HG03354 (cell line): ENCODE data around the gene NDUFA3.

Experiments
- ATAC-seq: cut with Tn5 transposase; IDR thresholded peaks from one replicate; pipeline ENCODE4 v1.9.1; 2021; ENCODE audit warnings: mild to moderate bottlenecking; ENCODE audit not compliant: unreplicated experiment, poor library complexity, severe bottlenecking

The NDUFA3 gene

DNA sequence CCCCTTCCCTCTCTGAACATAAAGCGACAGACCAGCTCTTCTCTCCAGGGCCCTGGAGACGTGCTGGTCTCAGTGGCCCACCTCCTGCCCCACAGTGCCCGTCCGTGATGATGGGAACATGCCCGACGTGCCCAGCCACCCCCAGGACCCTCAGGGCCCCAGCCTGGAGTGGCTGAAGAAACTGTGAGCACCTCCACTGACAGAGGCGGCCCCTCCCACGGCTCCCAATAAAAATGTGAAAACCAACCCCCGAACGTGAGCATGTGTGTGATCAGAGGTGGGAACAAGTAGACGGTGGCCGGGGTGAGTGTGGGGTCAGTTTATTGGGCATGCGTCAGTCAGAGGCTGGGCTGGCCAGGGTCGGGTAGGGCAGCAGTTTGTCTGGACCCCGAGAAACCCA, 4.1 kb downstream of the NDUFA3 start:
- no peak for ATAC-seq

DNA sequence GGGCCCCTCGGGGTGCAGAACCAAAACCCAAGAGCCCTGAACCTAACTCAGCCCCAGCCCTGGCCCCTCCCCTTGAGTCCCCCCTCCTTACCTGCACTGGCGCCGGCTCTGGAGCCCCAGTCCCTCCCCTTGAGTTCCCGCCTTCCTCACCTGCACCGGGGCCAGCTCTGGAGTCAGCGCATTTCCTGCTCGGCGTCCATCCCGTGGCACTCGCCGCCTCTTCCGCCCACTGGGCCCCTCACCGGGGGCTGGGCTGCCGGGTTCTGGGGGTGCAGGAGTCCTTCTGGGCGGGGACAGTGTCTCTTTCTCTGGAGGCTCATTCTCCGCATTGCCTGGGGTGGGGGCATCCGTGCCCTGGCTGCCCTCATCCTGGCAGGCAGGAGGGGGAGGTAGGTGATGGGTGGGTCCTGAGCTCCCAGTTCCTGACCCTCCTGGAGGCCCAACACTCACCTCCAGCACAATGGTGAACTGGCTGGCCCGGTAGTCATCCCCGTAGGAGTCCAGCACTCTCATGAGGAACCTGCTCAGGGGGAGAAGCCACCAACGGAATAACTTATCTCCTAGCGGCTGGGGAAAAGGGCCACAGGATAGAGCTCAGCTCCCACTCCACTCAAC, 5.3 kb downstream of the NDUFA3 start:
- ATAC-seq: no peak

DNA sequence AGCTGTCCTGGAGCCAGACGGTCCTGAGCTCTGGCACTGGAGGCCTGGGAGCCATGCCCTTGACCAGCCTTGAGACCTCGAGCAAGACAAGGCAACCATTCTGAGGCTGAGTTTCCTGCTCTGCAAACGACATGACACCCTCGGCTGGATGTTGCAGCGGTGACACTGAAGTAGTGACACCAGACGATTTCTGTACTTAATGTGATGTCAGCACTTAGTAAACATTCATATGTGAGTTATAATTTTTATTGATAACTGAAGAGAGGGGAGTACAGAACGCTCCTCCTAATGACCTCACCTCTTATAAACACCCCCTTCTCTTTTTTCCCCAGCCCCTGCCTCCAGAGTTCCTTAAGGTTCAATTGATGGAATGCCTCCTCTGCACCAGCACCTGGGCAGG, 5.8 kb downstream of the NDUFA3 start:
- no peak for ATAC-seq

DNA sequence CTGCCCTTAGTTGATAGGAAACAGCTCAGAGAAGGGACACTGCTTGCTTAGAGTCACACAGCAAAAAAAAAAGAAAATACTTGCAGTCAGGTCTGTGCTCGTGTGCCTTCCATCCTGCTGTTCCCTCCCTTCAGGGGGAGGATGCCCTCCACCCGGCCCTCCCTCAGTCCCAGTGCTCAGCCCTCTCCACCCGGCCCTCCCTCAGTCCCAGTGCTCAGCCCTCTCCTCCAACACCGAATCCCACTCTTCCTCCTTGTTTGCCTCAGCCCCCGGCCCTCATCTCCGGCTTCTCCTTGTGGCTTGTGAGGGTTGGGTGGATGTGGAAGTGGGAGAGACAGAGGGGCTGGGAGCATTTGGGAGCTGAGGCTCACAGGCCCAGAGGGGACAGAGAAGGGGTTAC, 7.0 kb downstream of the NDUFA3 start:
- ATAC-seq: no peak

DNA sequence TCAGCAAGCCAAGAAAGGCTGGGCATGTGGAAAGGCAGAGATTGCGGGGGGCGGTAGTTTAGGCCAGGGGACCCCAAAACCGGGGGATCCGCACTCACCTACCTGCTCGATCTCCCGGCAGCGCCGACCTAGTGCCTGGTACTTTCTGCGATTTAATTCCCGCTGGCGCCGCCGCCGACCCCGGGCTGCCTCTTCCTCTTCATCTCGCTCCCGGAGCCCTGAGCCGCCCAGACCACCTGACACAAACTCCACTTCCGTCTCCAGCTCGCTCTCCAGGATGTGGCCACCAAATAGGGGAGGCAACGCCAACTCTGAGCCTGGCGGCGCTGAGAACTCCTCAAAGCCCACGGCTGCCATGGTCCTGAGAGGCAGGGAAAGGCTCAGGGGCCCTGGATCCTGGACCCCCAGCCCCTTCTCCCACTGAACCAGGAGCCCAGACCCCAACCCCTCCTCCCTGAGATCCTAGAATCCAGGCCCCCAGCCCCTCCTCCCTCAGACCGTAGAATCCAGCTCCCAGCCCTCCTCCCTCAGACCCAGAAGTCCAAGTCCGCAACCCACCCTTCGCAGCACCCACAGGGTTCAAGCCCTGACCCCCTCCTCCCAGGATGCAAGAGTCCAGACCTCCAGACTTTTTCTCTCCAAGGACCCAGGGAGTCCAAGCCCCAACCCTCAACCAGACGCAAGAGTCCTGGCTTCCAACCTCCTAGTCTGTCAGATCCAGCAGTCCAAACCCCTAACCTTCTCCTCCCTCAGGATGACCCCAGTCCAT, 11.9 kb downstream of the NDUFA3 start:
- no peak for ATAC-seq

DNA sequence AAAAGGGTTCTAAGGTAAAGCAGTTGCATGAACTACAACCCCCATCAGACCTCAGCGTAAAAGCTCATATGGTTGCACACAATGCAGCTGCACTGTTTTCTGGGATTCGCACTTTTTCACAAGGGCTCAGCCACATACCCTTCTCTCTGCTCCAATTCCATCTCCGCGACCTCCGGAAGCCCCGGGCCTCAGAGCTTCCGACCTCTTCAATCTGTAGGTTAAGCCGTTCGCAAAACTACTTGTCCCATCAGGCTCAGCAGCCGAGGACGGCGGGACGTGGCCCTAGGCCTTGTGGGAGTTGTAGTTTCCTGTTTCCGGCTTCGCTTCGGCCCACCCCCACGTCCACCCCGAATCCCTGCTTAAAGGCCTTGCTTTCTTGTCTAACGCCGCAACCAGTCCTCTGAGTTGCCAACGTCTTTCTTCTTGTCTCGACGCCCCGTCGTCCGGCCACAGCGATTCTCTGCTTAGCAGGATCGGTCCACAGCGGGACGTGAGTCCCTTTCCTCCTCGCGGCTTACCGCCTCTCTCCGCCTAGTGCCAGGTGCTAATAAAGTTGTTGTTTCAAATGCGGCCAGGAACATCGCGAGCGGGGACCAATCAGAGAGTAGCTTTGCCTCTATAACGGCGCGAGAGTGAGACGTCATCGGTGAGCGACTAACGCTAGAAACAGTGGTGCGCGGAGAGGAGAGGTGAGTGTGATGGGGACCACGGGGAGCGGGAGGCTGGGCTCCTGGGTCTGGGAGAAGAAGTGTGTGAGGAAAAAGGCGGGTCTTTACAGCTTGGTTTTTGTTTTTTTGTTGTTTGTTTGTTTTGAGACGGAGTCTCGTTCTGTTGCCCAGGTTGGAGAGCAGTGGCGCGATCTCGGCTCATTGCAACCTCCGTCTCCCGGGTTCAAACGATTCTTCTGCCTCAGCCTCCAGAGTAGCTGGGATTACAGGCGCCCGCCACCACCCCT, 12.7 kb downstream of the NDUFA3 start, which contains the start of the genes PRPF31 and TFPT:
Gene PRPF31 (plus strand): TSS at position 646 of the 955 bp plus-strand sequence. CDS start 2,525 bp downstream, outside the sequence.
Gene TFPT (minus strand): TSS at position 549 of the 955 bp plus-strand sequence. CDS start 388 bp downstream, at position 161.
- ATAC-seq: peak; percentile 84

DNA sequence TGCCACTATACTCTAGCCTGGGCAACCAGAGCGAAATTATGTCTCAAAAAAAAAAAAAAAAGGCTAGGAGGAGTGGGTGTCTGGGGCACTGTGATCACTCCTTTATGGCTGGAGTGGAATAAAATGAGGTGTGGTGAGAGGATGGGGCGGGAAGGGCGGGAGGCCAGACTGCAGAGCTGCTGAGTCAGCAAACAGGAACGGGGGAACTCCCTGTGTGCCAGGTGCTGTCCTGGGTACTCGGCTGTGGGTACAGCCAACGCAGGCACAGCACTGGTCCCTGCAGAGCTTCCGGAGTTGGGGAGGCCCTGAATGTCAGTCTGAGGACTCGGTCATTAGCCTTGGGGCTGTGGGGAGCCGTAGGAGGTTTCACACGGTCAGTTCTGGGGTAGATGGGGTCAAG, 18.6 kb downstream of the NDUFA3 start:
- no peak for ATAC-seq

DNA sequence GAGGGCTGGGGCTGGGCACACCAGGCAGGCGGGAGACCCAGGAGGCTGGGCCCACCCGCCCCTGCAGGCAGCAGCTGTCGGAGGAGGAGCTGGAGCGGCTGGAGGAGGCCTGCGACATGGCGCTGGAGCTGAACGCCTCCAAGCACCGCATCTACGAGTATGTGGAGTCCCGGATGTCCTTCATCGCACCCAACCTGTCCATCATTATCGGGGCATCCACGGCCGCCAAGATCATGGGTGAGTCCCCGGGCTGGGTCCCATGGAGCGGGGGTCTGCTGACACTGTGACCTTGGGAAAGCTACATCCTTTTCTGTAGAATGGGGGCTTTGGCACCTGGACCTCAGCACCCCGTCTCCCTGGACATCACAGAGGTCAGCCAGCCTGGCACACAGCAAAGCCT, 21.0 kb downstream of the NDUFA3 start:
- no peak for ATAC-seq

DNA sequence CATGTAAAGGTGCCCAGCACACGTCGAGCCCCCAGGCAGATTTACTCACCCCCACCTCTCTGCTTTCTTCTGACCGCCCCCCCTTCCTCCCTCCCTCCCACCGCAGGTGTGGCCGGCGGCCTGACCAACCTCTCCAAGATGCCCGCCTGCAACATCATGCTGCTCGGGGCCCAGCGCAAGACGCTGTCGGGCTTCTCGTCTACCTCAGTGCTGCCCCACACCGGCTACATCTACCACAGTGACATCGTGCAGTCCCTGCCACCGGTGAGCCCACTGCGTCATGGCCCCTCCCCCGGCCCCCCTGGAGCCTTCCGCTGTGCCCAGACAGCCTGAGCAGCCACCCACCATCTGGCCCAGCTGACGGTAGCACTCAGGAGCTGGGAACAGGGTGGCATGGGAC, 21.7 kb downstream of the NDUFA3 start:
- ATAC-seq: no peak

DNA sequence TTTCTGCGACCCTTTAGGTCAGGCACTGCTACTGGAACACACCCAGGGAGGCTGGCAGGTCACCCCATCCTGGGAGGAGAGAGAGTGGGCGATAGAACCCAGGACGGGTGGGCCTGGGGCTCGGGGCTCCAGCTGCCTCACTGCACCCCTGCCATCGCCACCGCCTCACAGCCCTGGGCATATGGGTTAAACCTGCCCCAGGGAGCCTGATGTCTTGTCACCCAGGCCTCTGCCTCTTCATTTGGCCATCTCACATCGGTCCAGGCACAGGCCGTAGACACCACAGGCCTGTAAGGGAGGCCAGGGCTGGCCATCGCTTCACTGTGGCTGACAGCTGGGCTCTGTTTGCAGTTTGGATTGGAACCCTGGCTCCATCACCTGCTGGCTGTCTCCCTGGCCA, 23.1 kb downstream of the NDUFA3 start:
- no peak for ATAC-seq

DNA sequence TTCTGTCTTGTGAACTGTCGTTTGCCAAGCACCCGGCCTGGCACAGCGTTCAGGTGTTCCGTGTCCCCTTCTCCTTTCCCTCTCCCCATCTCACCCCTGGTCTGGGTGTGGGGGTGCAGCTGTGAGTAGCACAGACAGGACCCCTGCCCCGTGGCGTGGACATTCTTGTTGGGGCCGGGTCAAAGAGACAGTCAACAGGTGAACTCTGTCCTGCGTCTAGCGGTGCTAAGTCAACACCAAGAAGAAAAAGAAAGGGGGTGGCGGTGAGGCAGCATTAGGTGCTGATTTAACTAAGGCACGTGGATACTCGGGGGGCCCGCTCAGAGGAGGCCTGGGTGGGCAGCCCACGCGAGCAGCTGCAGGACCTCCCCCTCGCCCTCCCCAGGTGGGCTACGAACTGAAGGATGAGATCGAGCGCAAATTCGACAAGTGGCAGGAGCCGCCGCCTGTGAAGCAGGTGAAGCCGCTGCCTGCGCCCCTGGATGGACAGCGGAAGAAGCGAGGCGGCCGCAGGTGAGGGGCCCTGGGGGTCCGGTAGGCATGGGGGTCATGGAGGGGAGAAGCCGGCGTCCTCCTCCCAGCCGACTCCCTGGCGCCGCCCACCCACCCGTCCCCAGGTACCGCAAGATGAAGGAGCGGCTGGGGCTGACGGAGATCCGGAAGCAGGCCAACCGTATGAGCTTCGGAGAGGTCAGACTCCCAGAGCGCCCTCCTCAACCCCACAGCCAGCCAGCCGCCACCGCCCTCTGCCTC, 25.2 kb downstream of the NDUFA3 start:
- ATAC-seq: no peak

DNA sequence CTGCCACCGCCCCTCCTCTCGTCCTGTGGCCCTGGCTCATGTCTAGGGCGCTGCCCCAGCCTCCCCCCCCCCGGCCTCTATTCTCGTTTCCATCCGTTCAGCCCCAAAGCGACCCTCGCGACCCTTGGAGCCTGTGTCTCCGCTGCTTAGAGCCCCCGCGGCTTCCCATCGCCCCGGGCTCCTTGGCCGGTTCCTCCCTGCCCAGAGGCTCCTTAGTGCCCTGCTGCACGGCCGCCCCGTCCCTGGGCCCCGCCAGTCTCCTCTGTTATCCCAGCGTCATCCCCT, 25.7 kb downstream of the NDUFA3 start:
- no peak for ATAC-seq

DNA sequence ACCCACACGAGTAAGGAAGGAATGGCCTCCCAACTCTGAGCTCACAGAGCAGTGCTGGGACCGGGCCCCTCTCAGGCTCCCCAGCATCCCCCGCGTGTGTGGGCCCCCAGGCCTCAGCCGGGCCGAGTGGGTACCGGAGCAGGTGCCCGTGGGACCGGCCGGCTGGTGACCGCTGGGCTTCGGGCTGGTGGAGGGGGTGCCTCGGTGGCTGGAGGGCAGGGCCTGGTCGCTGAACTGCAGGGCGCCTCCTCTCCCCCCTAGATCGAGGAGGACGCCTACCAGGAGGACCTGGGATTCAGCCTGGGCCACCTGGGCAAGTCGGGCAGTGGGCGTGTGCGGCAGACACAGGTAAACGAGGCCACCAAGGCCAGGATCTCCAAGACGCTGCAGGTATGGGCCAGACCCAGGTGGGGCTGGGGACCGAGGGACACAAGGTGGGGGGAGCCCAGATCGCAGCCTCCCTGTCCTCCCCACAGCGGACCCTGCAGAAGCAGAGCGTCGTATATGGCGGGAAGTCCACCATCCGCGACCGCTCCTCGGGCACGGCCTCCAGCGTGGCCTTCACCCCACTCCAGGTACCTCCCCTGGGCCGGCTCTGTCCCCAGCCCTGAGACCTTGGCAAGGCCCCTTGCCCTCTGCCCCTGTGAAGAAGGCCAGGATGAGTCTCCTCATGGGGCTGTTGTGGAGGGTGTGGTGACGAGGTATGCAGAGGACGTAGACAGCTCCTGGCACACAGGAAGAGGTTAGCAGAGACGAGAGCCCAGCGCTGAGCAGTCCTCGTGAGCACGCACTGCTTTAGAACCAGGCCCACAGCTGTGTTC, 26.4 kb downstream of the NDUFA3 start:
- ATAC-seq: no peak

DNA sequence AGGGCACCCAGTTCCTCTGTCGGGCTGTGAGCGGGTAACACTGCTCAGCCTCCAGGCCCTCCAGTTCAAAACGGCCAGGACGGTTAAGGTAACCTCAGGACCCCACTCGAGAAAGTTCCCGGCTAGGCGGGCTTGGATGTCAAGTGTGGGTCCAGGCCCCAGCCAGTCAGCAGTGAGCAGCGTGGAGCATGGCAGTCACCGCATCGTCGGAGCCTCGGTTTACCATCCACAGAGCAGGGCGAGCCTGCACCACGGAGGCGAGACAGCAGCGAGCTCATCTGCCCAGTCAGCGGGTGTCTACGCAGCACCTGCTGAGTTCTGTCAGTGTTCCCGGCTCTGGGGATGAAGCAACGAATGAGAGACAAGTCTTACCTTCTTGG, 27.0 kb downstream of the NDUFA3 start:
- ATAC-seq: no peak

DNA sequence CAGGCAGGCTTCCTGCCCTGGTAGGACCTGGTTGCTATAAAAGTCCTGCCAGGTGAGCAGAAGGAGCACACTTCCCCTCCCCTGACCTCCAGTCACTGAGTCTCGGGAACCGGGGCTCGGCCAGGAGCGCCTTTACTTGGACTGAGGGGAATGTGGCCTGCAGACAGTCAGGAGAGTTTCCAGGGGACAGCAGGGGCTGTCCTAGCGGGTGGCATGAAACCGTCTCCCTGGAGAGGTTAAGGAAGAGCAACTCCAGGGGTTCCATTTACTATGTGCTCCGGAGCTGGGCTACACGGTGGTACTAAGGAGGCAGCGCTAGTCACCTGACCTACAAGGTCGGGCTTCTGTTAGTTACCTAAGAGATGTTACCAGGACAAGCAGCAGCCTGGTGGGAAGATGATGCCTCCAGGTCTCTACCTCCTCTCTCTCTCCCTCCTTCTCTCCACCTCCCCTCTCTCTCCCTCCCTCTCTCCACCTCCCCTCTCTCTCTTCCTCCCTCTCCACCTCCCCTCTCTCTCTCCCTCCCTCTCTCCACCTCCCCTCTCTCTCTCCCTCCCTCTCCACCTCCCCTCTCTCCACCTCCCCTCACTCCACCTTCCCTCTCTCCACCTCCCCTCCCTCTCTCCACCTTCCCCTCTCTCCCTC, 30.8 kb downstream of the NDUFA3 start:
- no peak for ATAC-seq

DNA sequence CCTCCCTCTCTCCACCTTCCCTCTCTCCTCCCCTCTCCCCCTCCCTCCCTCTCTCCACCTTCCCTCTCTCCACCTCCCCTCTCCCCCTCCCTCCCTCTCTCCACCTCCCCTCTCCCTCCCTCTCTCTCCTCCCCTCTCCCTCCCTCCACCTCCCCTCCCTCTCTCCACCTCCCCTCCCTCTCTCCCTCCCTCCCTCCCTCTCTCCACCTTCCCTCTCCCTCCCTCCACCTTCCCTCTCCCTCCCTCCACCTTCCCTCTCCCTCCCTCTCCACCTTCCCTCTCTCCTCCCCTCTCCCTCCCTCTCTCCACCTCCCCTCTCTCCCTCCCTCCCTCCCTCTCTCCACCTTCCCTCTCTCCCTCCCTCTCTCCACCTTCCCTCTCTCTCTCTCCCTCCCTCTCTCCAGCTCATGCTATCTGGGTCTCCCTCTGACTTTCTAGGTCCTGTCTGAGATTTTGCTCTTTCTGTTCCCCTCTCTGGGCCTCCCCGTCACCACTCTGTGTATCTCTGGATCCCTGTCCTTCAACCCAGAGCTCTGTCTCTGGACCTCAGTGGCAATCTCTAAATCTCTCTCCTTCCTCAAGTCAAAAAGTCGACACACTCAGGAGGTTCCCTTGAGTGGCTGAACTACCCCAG, 31.4 kb downstream of the NDUFA3 start:
- ATAC-seq: no peak

DNA sequence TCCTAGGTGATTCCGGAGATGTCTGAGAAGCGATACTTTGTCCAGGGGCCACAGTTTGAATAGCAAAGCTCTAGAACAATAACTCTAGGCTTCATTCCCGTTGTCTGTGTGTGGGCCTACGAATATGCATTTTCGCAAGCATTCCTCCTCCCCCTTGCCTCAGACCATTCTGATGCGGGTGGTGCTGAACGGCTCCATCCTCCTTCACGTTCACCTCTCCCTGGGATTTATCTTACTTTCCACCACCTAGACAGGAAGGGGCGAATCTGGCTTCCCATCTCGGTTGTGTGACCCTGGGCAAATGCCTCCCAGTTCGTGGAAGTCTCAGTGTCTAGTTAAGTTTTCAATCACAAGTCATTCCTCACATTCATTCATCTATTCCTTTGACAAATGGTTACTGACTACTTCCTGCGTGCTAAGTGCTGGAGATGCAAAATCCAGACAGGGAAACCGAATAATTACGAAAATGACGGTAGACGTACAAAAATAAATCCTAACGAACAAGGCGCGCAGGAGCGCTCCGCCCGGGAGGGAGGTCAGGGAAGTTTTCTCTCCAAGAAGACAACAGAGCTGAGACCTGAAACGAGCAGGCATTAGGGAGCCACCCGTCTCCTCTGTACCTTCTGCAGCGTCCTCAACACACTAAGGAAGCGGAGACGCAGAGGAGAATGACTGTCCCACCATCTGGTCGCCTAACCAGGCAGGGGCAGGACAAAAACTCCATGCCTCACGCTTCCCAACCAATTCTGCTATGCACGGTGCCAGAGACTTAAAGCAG, 33.6 kb downstream of the NDUFA3 start:
- ATAC-seq: no peak
